K562 (cell line): ENCODE data around the gene NEDD4L. TPM values are rescaled to one million over a fixed set of nuclear protein-coding genes. Genes with fewer than 3 reads are reported as not detected.

Experiments used
- ATAC-seq: fragments of 200-7000 bp; cut with Tn5 transposase; 3 replicates; pipeline ENCODE4 v1.9.1; 2020; ENCODE audit warnings: moderate library complexity
- BruUV-seq: library from RNA; stranded (reverse); fragments of 400-500 nt; replicated peaks from 2 replicates; lab custom pipeline; 2021; lab: Mats Ljungman, UMichigan
- CTCF ChIA-PET: fragments of 300-600 bp; formaldehyde crosslinking; extraction: SDS; loops from one replicate; lab custom pipeline; 2021; ENCODE audit warnings: low intra/inter-chr PET ratio; lab: Yijun Ruan, JAX
- POLR2A ChIA-PET: fragments of 300-600, 350-650 bp; sonication (Branson Sonifier 250); formaldehyde crosslinking; extraction: SDS; loops from one replicate; lab custom pipeline; 2021; ENCODE audit warnings: antibody characterized with exemption, inconsistent platforms; lab: Yijun Ruan, JAX
- DNase-seq, 4 experiments: peaks; one replicate each; pipeline versions ENCODE4 v3.0.0 to v3.0.0-alpha.2; 2011 to 2018; ENCODE audit warnings: low spot score in 3 of 4, mixed read lengths in 3 of 4; ENCODE audit errors: extremely low read depth in 1 of 4
- FAIRE-seq: peaks from 2 replicates; lab custom pipeline; 2011; peaks lifted over from hg19 to GRCh38; lab: Jason Lieb, UNC
- H2AFZ ChIP-seq: 2 replicates; pipeline ENCODE4 v1.6.0; 2011; ENCODE audit warnings: low read depth, low read length, control low read depth, inconsistent platforms
- H3K27ac ChIP-seq: fragments of 200-600 bp; 3 replicates; pipeline ENCODE4 v1.8.0; 2011; ENCODE audit warnings: low read depth, mild to moderate bottlenecking, control low read depth, inconsistent platforms, low read length, moderate library complexity, mixed read lengths; ENCODE audit errors: extremely low read depth
- H3K27me3 ChIP-seq, 2 experiments: fragments of 300-600 bp in 1 of 2; 2 replicates in 1 of 2; 3 replicates in 1 of 2; pipeline versions ENCODE4 v1.6.0 to v1.8.0; 2011; ENCODE audit warnings: inconsistent platforms in 2 of 2, low read length in 2 of 2, mild to moderate bottlenecking in 1 of 2, mixed read lengths in 1 of 2, moderate library complexity in 1 of 2; ENCODE audit not compliant: control insufficient read depth in 2 of 2, insufficient read depth in 2 of 2
- H3K36me3 ChIP-seq: fragments of 300-600 bp; 3 replicates; pipeline ENCODE4 v1.8.0; 2011; ENCODE audit warnings: mild to moderate bottlenecking, low read length, inconsistent platforms; ENCODE audit not compliant: control insufficient read depth, insufficient read depth
- H3K4me1 ChIP-seq, 2 experiments: fragments of 200-600 bp in 1 of 2; replicated peaks in 1 of 2; 2 replicates in 1 of 2; 3 replicates in 1 of 2; pipeline versions ENCODE4 v1.5.1 to v1.8.0; 2011; ENCODE audit warnings: inconsistent platforms in 2 of 2, low read length in 2 of 2, mild to moderate bottlenecking in 1 of 2, mixed read lengths in 1 of 2, moderate library complexity in 1 of 2; ENCODE audit not compliant: control insufficient read depth in 2 of 2, insufficient read depth in 2 of 2
- H3K4me2 ChIP-seq: 2 replicates; pipeline ENCODE4 v1.6.1; 2011; ENCODE audit warnings: low read length, control low read depth, inconsistent platforms, mixed read lengths; ENCODE audit not compliant: insufficient read depth
- H3K4me3 ChIP-seq: fragments of 200-600 bp; sonication (generic), shearing (Covaris generic); 2 replicates; pipeline ENCODE4 v1.5.1; 2016; ENCODE audit warnings: control low read depth, inconsistent platforms
- H3K79me2 ChIP-seq: fragments of 200-600 bp; 3 replicates; pipeline ENCODE4 v1.8.0; 2011; ENCODE audit warnings: low read length, inconsistent platforms; ENCODE audit not compliant: control insufficient read depth, insufficient read depth
- H3K9ac ChIP-seq, 2 experiments: 2 replicates each; pipeline versions ENCODE4 v1.6.0 to v1.6.1; 2011; ENCODE audit warnings: low read depth in 2 of 2, low read length in 2 of 2, control low read depth in 1 of 2, inconsistent platforms in 1 of 2, mild to moderate bottlenecking in 1 of 2, mixed read lengths in 1 of 2; ENCODE audit not compliant: insufficient read depth in 1 of 2
- H3K9me1 ChIP-seq: one replicate; pipeline ENCODE4 v1.6.0; 2011; ENCODE audit warnings: inconsistent platforms, mild to moderate bottlenecking, low read length, moderate library complexity; ENCODE audit not compliant: control insufficient read depth, insufficient read depth
- H3K9me3 ChIP-seq: replicated peaks from 2 replicates; pipeline ENCODE4 v1.5.1; 2011; ENCODE audit warnings: low read depth, low read length, inconsistent platforms; ENCODE audit not compliant: control insufficient read depth, insufficient read depth
- H4K20me1 ChIP-seq: replicated peaks from 2 replicates; pipeline ENCODE4 v1.6.1; 2011; ENCODE audit warnings: low read length, inconsistent platforms, mixed read lengths; ENCODE audit not compliant: control insufficient read depth, insufficient read depth
- CREB3 ChIP-seq: fragments of 450-650 bp; conservative IDR thresholded peaks from 2 replicates; pipeline ENCODE4 v1.6.1; 2016; ENCODE audit warnings: missing genetic modification characterization, low read depth, mild to moderate bottlenecking, missing compliant biosample characterization, moderate library complexity
- KDM1A ChIP-seq, 2 experiments: fragments of 450-650 bp; IDR thresholded peaks; 2 replicates each; pipeline ENCODE4 v1.6.1; 2016; ENCODE audit warnings: mild to moderate bottlenecking in 2 of 2
- NCOA2 ChIP-seq, 2 experiments: fragments of 450-650 bp; IDR thresholded peaks; 2 replicates each; pipeline ENCODE4 v1.6.1; 2018; ENCODE audit warnings: mild to moderate bottlenecking in 2 of 2, moderate library complexity in 1 of 2; ENCODE audit not compliant: partially characterized antibody in 2 of 2
- NUFIP1 ChIP-seq: fragments of 450-650 bp; IDR thresholded peaks from 2 replicates; pipeline ENCODE4 v1.6.1; 2018; ENCODE audit not compliant: partially characterized antibody
- RHOXF2B ChIP-seq: fragments of 250-450 bp; sonication (Bioruptor Pico); conservative IDR thresholded peaks from 2 replicates; pipeline ENCODE4 v1.5.1; 2021
- SIN3B ChIP-seq: fragments of 450-650 bp; IDR thresholded peaks from 2 replicates; pipeline ENCODE4 v1.6.1; 2017; ENCODE audit warnings: low read depth, mild to moderate bottlenecking, moderate library complexity
- SRSF1 ChIP-seq: fragments of 200-400 bp; formaldehyde crosslinking; IDR thresholded peaks from 2 replicates; pipeline ENCODE4 v1.6.1; 2017; ENCODE audit warnings: mild to moderate bottlenecking, low read depth, low read length, moderate library complexity
- STAG1 ChIP-seq: sonication (generic); formaldehyde crosslinking; IDR thresholded peaks from 2 replicates; pipeline ENCODE4 v1.5.0; 2020; ENCODE audit warnings: missing genetic modification reagents, borderline replicate concordance
- ZBTB11 ChIP-seq, 3 experiments: fragments of 200-800 bp in 1 of 3; fragments of 250-450 bp in 1 of 3; fragments of 450-650 bp in 1 of 3; sonication (Bioruptor Pico) in 1 of 3; sonication (Bioruptor generic) in 1 of 3; formaldehyde crosslinking in 1 of 3; IDR thresholded peaks; 2 replicates each; pipeline versions ENCODE4 v1.6.1 to v1.8.0; 2016 to 2022; ENCODE audit warnings: mild to moderate bottlenecking in 2 of 3, missing genetic modification characterization in 2 of 3, missing compliant biosample characterization in 1 of 3, moderate library complexity in 1 of 3
- ZNF778 ChIP-seq: fragments of 450-650 bp; formaldehyde crosslinking; IDR thresholded peaks from 2 replicates; pipeline ENCODE4 v1.4.0; 2020; ENCODE audit warnings: mild to moderate bottlenecking, moderate library complexity
- WGBS: fragments of 100-300 bp; shearing (Covaris generic); methylation state at CpG from one replicate; pipeline ENCODE4 v1.1.6; 2016; ENCODE audit warnings: low coverage, mixed read lengths; ENCODE audit not compliant: insufficient coverage; ENCODE audit errors: missing lambda C conversion rate; 5-methylcytosine and 5-hydroxymethylcytosine counted together
- in situ Hi-C: fragments of 300-500 bp; cut with MboI; formaldehyde crosslinking; loops from 4 replicates; pipeline ENCODE4 v1.15.0; 2018; ENCODE audit warnings: inconsistent platforms, mixed read lengths
- intact Hi-C: fragments of 100-400 bp; cut with micrococcal nuclease; formaldehyde crosslinking; loops from 2 replicates; pipeline ENCODE4 v1.14.2; 2022
- polyA plus RNA-seq, 8 experiments: library from polyadenylated mRNA; depleted of rRNA in 4 of 8; stranded (reverse) in 5 of 8; unstranded in 3 of 8; fragments of >200 nt; fragmentation: Nextera tagmentation in 2 of 8; fragmentation: Illumina TruSeq in 1 of 8; extraction: Ambion mirVana in 2 of 8; extraction: Trizol in 1 of 8; gene quantifications; 2 replicates each; pipeline versions ENCODE4 v1.2.1 to v1.2.3, GENCODE V29; 2011 to 2014; ENCODE audit warnings: inconsistent platforms in 1 of 8, missing spikeins in 1 of 8
- total RNA-seq, 7 experiments: library from RNA; depleted of rRNA in 6 of 7; stranded (reverse); fragments of >200 nt in 6 of 7; fragmentation: Illumina TruSeq in 2 of 7; extraction: Trizol in 2 of 7; gene quantifications; 2 replicates each; pipeline versions ENCODE4 v1.2.1 to v1.2.3, GENCODE V29; 2011 to 2021; ENCODE audit warnings: low replicate concordance in 1 of 7

NEDD4L gene
- total and polyA plus RNA-seq, 9 of the 15 experiments (the other 6 are each of a cell fraction or from before 2014, with no cell fraction given): 8.1 to 33.4 (median 19.9) TPM

- DNase-seq (no peak), FAIRE-seq (no peak), ATAC-seq (no peak)
- 65% methylated on average over 4 of the region's 4 CpGs for WGBS
- no peaks in the 10 kb centered on the region for H3K9me3 ChIP-seq
- H3K27me3 ChIP-seq: no peaks in the 10 kb centered on the region
- H3K9me1 ChIP-seq: no peaks in the 10 kb centered on the region
- H3K79me2 ChIP-seq: peaks cover 4% of the 10 kb centered on the region; the same call in 1 of the 3 replicates
- POLR2A ChIA-PET: no interaction called here
- no peak overlapping the region for H3K27ac ChIP-seq
- H4K20me1 ChIP-seq: no peaks in the 10 kb centered on the region
- in situ Hi-C loops (no loop called here), intact Hi-C loops (no loop called here)
- peaks cover 3 to 14% of the 10 kb centered on the region in 2 experiments; a peak in 3 of 5 replicates for H3K4me1 ChIP-seq
- no TSS peak for BruUV-seq
- H2AFZ ChIP-seq: no peak overlapping the region
- H3K4me3 ChIP-seq: no peak overlapping the region
- H3K36me3 ChIP-seq: no peaks in the 10 kb centered on the region
- TF ChIP-seq SIN3B (no peak), ZNF778 (CRISPR knock-in tag) (no peak), STAG1 (CRISPR knock-in tag) (no peak)
- no peak overlapping the region for H3K4me2 ChIP-seq
- CTCF ChIA-PET: no interaction called here
- no peak overlapping the region for H3K9ac ChIP-seq
These were observed 72.8 kb downstream of the NEDD4L start for GRCh38 chr18:58116818-58117217.

DNA sequence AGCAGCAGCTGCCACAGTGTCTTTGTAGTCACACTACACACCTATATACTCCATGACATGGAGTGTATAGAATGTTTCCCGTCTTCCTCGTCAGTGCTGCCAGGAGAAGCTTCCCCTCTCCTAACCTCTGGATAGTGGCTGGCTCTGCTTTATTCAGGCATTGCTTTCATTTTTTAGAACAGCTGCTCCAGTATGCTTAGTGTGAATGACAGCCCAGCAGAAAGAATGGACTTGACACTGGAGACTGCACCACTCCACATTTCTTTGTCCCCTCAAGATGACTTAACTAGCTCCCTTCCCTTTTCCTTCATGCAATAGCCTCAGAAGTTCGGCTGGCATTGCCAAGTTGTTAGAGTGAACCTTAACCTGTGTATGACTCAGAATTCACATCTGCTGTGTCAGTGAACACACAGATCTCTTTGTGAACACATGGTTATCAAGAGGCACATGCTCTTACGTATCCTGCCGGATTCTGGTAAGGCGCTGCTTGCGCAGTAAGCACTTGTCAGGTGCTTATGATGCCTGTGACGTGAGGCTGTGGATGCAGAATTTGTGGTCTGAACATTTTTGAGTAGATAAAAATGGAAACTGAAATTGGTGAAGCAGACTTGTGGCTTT lies 73.9 kb downstream of the NEDD4L start:
- Histone ChIP-seq H3K4me1 (peaks cover 3 to 14% of the 10 kb centered on the region in 2 experiments; a peak in 3 of 5 replicates), H3K9ac (no peak overlapping the region), H2AFZ (peak overlapping the region; percentile 59), H3K27ac (peak overlapping the region; percentile 27; the same call in 2 of the 3 replicates), H3K4me3 (no peak overlapping the region), H3K9me1 (no peaks in the 10 kb centered on the region), H3K79me2 (peaks cover 3% of the 10 kb centered on the region; the same call in 1 of the 3 replicates), H3K27me3 (no peaks in the 10 kb centered on the region), H3K9me3 (no peaks in the 10 kb centered on the region), H3K4me2 (peak overlapping the region; percentile 59; the same call in 1 of the 2 replicates), H3K36me3 (no peaks in the 10 kb centered on the region), H4K20me1 (no peaks in the 10 kb centered on the region)
- DNase-seq (peak; percentile 68 to 83 (median 73)), ATAC-seq (peak; percentile 87), FAIRE-seq (peak; percentile 98)
- 22% methylated on average over 8 of the region's 8 CpGs for WGBS
- ChIA-PET CTCF (no interaction called here), POLR2A (no interaction called here)
- in situ Hi-C loops (no loop called here), intact Hi-C loops (loop anchor here (1.0 kb wide), 1 partner anchor 75 kb away; no protein-coding TSS in a partner anchor)
- no TSS peak for BruUV-seq
- TF ChIP-seq NUFIP1: no peak
- TF ChIP-seq KDM1A (IDR thresholded peaks at IDR 0.05): peak; percentile 59 to 76; a peak in 3 of 4 replicates
- TF ChIP-seq RHOXF2B: no peak
- no peak for TF ChIP-seq SRSF1
- no peak for TF ChIP-seq CREB3
- TF ChIP-seq NCOA2 (IDR thresholded peaks at IDR 0.05; ENCODE audit: partially characterized antibody in 2 of 2): no peak
- 0 out of 6 replicates have a peak, but pooled peaks of 1 of the 3 experiments have one; percentile 48 for TF ChIP-seq ZBTB11 (CRISPR knock-in tag; IDR thresholded peaks at IDR 0.05)
